ENCODE results near the gene LRRC34.
A peak's percentile ranks its signal among the peaks of the same experiment; 100 is the strongest.

The LRRC34 gene

DNA sequence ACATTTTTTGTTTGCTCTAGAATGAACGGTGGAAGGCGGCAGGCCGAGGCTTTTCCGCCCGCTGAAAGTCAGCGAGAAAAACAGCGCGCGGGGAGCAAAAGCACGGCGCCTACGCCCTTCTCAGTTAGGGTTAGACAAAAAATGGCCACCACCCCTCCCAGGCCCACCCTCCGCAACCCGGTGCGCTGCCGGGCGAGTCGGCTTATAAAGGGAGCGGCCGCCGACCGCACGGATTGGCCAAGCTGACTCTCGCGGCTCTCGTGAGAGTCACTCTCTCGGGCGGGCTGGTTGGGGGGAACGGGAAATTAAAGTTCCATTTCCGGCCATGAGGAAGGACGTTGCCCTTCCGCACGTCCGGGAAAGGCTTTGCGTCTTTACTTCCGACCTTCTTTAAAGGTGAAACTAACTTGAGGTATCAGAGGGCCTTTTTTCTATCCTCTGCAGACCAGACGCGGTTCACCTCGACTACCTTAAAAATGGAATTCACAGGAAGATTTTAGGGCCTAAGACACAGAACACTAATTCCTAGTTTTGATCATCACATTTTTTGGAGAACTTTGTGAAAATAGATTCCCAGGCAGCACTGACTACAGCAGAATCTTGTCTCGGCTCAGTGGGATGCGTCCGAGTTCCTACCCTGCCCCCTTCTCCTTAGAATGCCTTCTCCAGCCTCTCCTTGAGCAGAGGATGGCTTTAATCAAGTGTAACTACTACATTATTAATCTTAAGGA lies 47.7 kb downstream of the LRRC34 start, which contains the start of gene TERC:
Gene TERC (minus strand): TSS at position 179 of the 731 bp plus-strand sequence.
- DNase-seq (peak; percentile 92), ATAC-seq (peak; percentile 88)
- Mint-ChIP-seq H3K36me3 (ENCODE audit: low read depth) (peaks cover 2% of the 10 kb centered on the region), H3K27ac (peak within 1 kb of the TSS; percentile 97), H3K4me3 (peak within 1 kb of the TSS; percentile 96), H3K27me3 (peaks cover 3% of the 10 kb centered on the region), H3K9me3 (peaks cover 7% of the 10 kb centered on the region), H3K4me1 (peaks cover 39% of the 10 kb centered on the region)

DNA sequence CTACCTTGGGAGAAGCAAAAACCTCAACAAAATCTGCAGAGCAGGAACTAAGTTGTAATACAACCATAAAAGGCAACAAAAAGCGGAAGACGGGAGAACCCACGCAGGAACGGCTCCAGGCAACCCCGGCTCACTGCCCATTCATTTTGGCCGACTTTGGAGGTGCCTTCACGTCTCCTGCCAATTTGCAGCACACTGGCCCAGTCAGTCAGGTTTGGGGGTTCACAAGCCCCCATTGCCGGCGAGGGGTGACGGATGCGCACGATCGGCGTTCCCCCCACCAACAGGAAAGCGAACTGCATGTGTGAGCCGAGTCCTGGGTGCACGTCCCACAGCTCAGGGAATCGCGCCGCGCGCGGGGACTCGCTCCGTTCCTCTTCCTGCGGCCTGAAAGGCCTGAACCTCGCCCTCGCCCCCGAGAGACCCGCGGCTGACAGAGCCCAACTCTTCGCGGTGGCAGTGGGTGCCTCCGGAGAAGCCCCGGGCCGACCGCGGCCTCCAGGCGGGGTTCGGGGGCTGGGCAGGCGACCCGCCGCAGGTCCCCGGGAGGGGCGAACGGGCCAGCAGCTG lies 48.3 kb downstream of the LRRC34 start:
- DNase-seq (peak; percentile 68), ATAC-seq (peak; percentile 33)
- Mint-ChIP-seq H3K27me3 (peaks cover 3% of the 10 kb centered on the region), H3K4me1 (peaks cover 42% of the 10 kb centered on the region), H3K9me3 (peaks cover 7% of the 10 kb centered on the region), H3K36me3 (ENCODE audit: low read depth) (peaks cover 2% of the 10 kb centered on the region), H3K27ac (peak overlapping the region; percentile 97), H3K4me3 (peak overlapping the region; percentile 96)

DNA sequence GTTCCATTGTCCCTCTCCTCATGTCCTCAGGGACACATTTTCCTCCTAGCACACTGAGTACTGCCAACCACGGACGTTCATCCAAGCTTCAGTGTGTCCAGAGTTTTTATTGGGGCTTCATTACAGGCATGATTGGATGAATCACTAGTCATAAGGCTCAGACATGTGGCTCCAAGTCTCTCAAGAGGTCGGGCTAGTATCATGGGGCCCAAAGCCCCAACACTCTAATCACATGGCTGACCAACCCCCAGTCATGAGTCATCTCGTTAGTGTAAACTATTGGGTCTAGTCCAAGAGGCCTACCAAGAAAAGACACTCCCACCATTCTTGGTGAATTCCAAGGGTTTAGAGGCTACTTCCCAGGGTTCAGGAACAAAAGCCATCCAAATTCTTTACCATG lies 52.2 kb downstream of the LRRC34 start:
- Mint-ChIP-seq H3K9me3 (peaks cover 6% of the 10 kb centered on the region), H3K27me3 (peaks cover 3% of the 10 kb centered on the region), H3K36me3 (ENCODE audit: low read depth) (no peaks in the 10 kb centered on the region), H3K27ac (no peak overlapping the region), H3K4me3 (no peak overlapping the region), H3K4me1 (peaks cover 55% of the 10 kb centered on the region)
- no peak for ATAC-seq
- no peak for DNase-seq

DNA sequence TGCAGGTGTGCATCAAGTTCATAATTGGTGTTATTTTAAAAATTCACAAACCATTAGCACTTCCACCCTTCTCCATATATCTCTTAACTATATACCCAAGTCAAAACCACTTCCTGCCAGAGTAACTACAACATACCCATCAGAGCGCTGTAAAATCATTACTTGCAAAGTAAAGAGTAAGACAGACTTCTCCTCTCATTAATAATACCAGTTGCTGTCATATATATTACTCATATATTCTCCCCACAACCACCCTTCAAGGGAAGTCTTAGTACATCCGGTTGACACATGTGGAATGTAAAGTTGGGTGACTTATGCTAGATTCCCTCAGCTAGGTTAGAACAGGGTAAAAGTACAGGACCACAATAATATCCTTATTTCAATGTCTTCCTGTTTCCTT lies 53.4 kb downstream of the LRRC34 start:
- H3K4me3 Mint-ChIP-seq: peak overlapping the region; percentile 21
- DNase-seq (no peak), ATAC-seq (peak; percentile 94)
- peak overlapping the region; percentile 84 for H3K27ac Mint-ChIP-seq
- peaks cover 48% of the 10 kb centered on the region for H3K4me1 Mint-ChIP-seq
- H3K9me3 Mint-ChIP-seq: peaks cover 6% of the 10 kb centered on the region
- no peaks in the 10 kb centered on the region for H3K36me3 Mint-ChIP-seq (ENCODE audit: low read depth)
- H3K27me3 Mint-ChIP-seq: peaks cover 1% of the 10 kb centered on the region

DNA sequence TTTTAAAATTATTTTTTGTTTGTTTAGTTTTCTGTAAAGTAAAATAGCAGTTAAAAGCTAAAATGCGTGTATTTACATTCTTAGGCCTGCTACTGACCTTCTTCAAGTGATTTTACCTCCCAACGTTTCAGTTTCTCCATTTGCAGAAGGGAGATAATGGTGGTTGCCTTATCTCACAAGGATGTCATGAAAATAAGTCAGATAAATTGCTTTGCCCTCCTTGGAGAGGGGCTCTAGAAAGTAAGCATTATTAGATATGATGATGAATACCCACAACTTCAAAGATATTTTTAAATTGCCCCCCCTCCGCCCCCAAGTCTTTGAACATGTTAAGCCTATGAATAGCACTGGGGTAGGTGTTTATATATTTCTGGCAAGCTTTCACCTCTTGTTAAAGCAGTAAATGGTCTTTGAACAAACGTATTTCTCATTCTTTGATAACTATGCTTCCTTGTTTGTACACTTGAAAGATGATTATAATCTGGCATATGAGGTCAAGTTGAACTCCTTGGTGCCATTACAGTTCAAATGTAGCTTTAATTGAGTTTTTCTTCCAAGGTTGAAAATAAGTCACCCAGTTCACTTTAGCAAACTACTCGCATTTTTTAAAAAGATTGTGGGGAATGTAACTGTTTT lies 54.2 kb downstream of the LRRC34 start:
- DNase-seq (no peak), ATAC-seq (no peak)
- Mint-ChIP-seq H3K27me3 (peaks cover 1% of the 10 kb centered on the region), H3K4me3 (no peak overlapping the region), H3K9me3 (peaks cover 6% of the 10 kb centered on the region), H3K4me1 (peaks cover 40% of the 10 kb centered on the region), H3K27ac (peak overlapping the region; percentile 42), H3K36me3 (ENCODE audit: low read depth) (no peaks in the 10 kb centered on the region)

DNA sequence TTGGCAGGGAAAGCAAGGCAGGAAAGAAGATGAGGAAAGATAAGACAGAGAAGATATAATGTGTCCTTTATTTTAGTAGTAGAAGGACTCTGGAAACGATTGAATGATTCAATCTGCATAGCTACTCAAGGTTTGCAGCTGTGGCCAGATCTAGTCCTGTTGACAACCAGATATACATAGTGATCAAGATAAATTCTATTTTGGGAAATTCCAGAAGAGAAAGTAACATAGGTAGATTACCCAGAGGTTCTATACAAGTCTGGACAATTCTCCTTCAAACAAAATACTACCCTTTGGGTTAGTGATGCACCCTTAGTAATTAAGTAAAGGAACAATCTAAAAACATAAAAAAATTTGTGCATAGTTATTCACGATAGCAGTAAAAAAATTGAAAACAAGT lies 57.2 kb downstream of the LRRC34 start:
- ATAC-seq (no peak), DNase-seq (no peak)
- H3K9me3 Mint-ChIP-seq: peaks cover 3% of the 10 kb centered on the region
- peaks cover 4% of the 10 kb centered on the region for H3K27me3 Mint-ChIP-seq
- H3K4me3 Mint-ChIP-seq: no peak overlapping the region
- H3K36me3 Mint-ChIP-seq (ENCODE audit: low read depth): no peaks in the 10 kb centered on the region
- no peak overlapping the region for H3K27ac Mint-ChIP-seq
- peaks cover 28% of the 10 kb centered on the region for H3K4me1 Mint-ChIP-seq

GRCh38 chr3:169754711-169755110 lies 58.0 kb downstream of the LRRC34 start:
- peaks cover 6% of the 10 kb centered on the region for H3K27me3 Mint-ChIP-seq
- no peaks in the 10 kb centered on the region for H3K36me3 Mint-ChIP-seq (ENCODE audit: low read depth)
- peaks cover 22% of the 10 kb centered on the region for H3K4me1 Mint-ChIP-seq
- ATAC-seq (no peak), DNase-seq (no peak)
- H3K4me3 Mint-ChIP-seq: no peak overlapping the region
- H3K27ac Mint-ChIP-seq: no peak overlapping the region
- H3K9me3 Mint-ChIP-seq: peaks cover 3% of the 10 kb centered on the region

DNA sequence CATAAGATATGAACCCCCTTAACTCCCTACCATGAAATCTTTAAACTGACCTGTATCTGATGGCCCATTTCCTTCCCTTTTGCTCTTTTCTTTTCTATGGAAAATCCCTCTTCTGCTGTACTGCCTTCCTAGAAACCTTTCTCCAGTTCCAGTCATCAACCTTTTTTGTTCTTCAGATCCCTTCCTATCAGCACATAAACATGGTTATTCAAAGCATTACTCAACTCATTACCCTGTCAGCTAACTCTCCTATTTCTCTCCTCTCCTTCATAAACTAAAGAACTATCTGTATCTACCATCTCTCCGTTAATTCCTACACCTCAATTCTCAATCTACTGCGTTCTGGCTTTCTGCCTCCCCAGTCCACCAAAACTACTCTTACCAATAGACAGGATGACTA lies 60.8 kb downstream of the LRRC34 start:
- H3K36me3 Mint-ChIP-seq (ENCODE audit: low read depth): no peaks in the 10 kb centered on the region
- peaks cover 2% of the 10 kb centered on the region for H3K9me3 Mint-ChIP-seq
- DNase-seq (no peak), ATAC-seq (no peak)
- H3K27ac Mint-ChIP-seq: no peak overlapping the region
- H3K4me3 Mint-ChIP-seq: no peak overlapping the region
- peaks cover 25% of the 10 kb centered on the region for H3K27me3 Mint-ChIP-seq
- H3K4me1 Mint-ChIP-seq: peaks cover 8% of the 10 kb centered on the region

DNA sequence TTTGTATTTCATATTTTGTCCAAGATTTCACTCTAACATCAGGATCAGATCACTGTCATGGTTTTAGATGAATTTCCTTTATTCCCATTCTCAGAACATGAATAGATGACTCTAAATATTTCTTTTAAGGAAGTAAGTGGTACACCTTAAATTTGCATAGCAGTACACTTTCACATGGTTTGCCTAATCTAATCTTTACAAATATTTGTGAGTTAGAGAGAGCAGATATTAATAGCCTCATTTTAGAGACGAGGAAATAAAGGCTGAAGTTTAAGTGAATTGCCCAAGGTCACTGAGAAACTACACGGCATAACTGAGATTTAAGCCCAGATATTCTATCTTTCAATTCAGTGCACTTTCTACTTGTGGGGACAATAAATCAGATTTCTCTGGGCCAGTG lies 62.0 kb downstream of the LRRC34 start:
- Mint-ChIP-seq H3K4me1 (peaks cover 6% of the 10 kb centered on the region), H3K27me3 (peaks cover 25% of the 10 kb centered on the region), H3K9me3 (no peaks in the 10 kb centered on the region), H3K27ac (no peak overlapping the region), H3K36me3 (ENCODE audit: low read depth) (no peaks in the 10 kb centered on the region), H3K4me3 (no peak overlapping the region)
- ATAC-seq (no peak), DNase-seq (no peak)

- H3K9me3 Mint-ChIP-seq: no peaks in the 10 kb centered on the region
- H3K4me1 Mint-ChIP-seq: peaks cover 8% of the 10 kb centered on the region
- no peak overlapping the region for H3K27ac Mint-ChIP-seq
- no peak overlapping the region for H3K4me3 Mint-ChIP-seq
- ATAC-seq (peak; percentile 63), DNase-seq (no peak)
- peaks cover 25% of the 10 kb centered on the region for H3K27me3 Mint-ChIP-seq
- H3K36me3 Mint-ChIP-seq (ENCODE audit: low read depth): no peaks in the 10 kb centered on the region
Observed at GRCh38 chr3:169748670-169749069, 64.0 kb downstream of the LRRC34 start.

- DNase-seq (no peak), ATAC-seq (no peak)
- H3K27me3 Mint-ChIP-seq: peaks cover 21% of the 10 kb centered on the region
- H3K4me3 Mint-ChIP-seq: no peak overlapping the region
- no peaks in the 10 kb centered on the region for H3K36me3 Mint-ChIP-seq (ENCODE audit: low read depth)
- H3K4me1 Mint-ChIP-seq: peaks cover 8% of the 10 kb centered on the region
- no peak overlapping the region for H3K27ac Mint-ChIP-seq
- H3K9me3 Mint-ChIP-seq: no peaks in the 10 kb centered on the region
Observed at GRCh38 chr3:169746924-169747323, 65.8 kb downstream of the LRRC34 start.

GRCh38 chr3:169744366-169745054 lies 68.2 kb downstream of the LRRC34 start:
- H3K4me1 Mint-ChIP-seq: peaks cover 8% of the 10 kb centered on the region
- H3K27me3 Mint-ChIP-seq: peaks cover 24% of the 10 kb centered on the region
- no peaks in the 10 kb centered on the region for H3K36me3 Mint-ChIP-seq (ENCODE audit: low read depth)
- no peaks in the 10 kb centered on the region for H3K9me3 Mint-ChIP-seq
- H3K27ac Mint-ChIP-seq: no peak overlapping the region
- no peak for ATAC-seq
- no peak overlapping the region for H3K4me3 Mint-ChIP-seq
- DNase-seq: no peak
